ENCODE measurements around the gene PLCH1.

DNA sequence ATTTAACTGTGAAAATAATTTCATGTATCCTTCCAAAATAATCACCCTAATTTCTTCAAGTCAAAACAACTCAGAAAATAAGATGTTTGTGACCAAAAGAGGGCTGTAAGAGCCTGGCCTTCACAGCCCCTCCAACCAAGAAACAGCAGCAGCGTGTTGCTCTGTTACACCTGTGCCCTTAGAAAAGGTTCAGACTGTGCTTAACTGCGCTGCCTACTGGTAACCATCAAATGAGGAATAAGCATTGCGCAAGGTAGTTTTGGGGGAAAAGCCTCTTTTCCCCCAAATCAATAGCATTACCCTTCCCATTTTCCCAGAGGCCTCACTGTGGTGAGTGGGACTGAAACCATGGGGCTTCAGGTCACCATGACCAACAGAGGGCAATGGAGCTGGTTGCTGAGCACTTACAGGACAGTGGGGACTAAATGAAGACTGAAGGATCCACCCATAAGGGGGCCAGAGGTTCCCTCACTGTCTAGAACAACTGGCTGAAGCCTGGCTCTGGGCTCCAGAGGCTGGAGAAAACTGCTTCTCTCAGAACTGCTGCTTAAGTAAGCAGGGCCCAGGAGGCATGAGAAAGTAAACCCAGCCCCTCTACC lies 110.7 kb downstream of the PLCH1 start:
- TF ChIP-seq CTCF (conservative IDR thresholded peaks at IDR 0.05; ENCODE audit: low read depth, low read length): no peak
- TF ChIP-seq EZH2 (IDR thresholded peaks at IDR 0.05; ENCODE audit: borderline replicate concordance, low read depth, low read length, poor library complexity, severe bottlenecking): no peak

All from A673 (cell line).